Activated naive CD8-positive, alpha-beta T cell treated with anti-CD3 and anti-CD28 coated beads for 36 hours (primary cell): ENCODE measurements around the gene OR6F1. TPM values are rescaled to one million over a fixed set of nuclear protein-coding genes. Genes with fewer than 3 reads are reported as not detected.
"Not testable (repeated sequence)": the region's sequence is repeated elsewhere in the genome, so short reads cannot be mapped to it uniquely, and the experiment has no call there.

Experiments
- DNase-seq: peaks from one replicate; pipeline ENCODE4 v3.0.0; 2021
- H3K27ac Mint-ChIP-seq: one replicate; pipeline ENCODE4 v1.8.0; 2022; ENCODE audit warnings: mild to moderate bottlenecking, moderate library complexity, mixed read lengths
- H3K27me3 Mint-ChIP-seq: one replicate; pipeline ENCODE4 v1.8.0; 2022; ENCODE audit warnings: mild to moderate bottlenecking, mixed read lengths
- H3K36me3 Mint-ChIP-seq: one replicate; pipeline ENCODE4 v1.8.0; 2021; ENCODE audit warnings: mild to moderate bottlenecking, mixed read lengths
- H3K4me1 Mint-ChIP-seq: one replicate; pipeline ENCODE4 v1.8.0; 2021; ENCODE audit warnings: mixed read lengths
- H3K4me3 Mint-ChIP-seq: one replicate; pipeline ENCODE4 v1.8.0; 2022; ENCODE audit warnings: mild to moderate bottlenecking, moderate library complexity, mixed read lengths
- H3K9me3 Mint-ChIP-seq: one replicate; pipeline ENCODE4 v1.8.0; 2022; ENCODE audit warnings: mixed read lengths
- total RNA-seq, 2 experiments: library from RNA; stranded (reverse); gene quantifications; one replicate each; pipeline ENCODE4 v1.2.3, GENCODE V29; 2021

The OR6F1 gene
- total RNA-seq: not detected

DNA sequence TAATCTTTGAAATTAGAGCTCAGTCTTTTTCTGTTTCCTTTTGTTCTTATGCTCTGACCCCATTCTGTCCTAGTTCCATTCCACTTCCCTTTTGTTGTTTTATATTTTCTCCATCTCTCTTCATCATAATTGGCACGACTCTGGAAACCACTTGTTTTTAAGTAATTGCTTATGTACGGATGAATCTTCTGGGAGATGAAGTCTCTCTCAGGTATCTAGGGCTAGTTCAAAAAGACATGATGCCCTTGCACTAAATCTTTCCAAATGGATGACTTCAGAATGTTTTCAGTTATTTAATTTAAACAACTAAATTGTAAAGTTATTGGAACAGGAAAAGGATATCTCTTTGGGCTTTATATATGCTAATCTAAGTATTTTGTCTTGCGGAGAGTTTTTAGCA, at the start of gene OR6F1:
OR6F1 (minus strand) TSS at position 101 of the 400 bp plus-strand sequence. CDS start 3,891 bp downstream, outside the sequence.
- Mint-ChIP-seq H3K27me3 (no peaks in the 10 kb centered on the region), H3K4me3 (no peak within 1 kb of the TSS), H3K27ac (no peak within 1 kb of the TSS), H3K9me3 (peaks cover 3% of the 10 kb centered on the region), H3K36me3 (no peaks in the 10 kb centered on the region), H3K4me1 (no peaks in the 10 kb centered on the region)
- DNase-seq: no peak

- no peak for DNase-seq
- H3K4me1 Mint-ChIP-seq: no peaks in the 10 kb centered on the region
- no peaks in the 10 kb centered on the region for H3K9me3 Mint-ChIP-seq
- H3K27ac Mint-ChIP-seq: no peak within 1 kb of the TSS
- no peak within 1 kb of the TSS for H3K4me3 Mint-ChIP-seq
- H3K36me3 Mint-ChIP-seq: no peaks in the 10 kb centered on the region
- H3K27me3 Mint-ChIP-seq: peaks cover 6% of the 10 kb centered on the region
Observed at GRCh38 chr1:247760456-247760855, 44.0 kb upstream of the OR6F1 start, which contains the start of gene OR1C1. OR1C1 (minus strand) TSS chr1:247760556; CDS start chr1:247758406, 2,150 bp downstream.

GRCh38 chr1:247754311-247754710, 37.9 kb upstream of the OR6F1 start:
- H3K27ac Mint-ChIP-seq, H3K4me1 Mint-ChIP-seq, DNase-seq, H3K27me3 Mint-ChIP-seq, H3K9me3 Mint-ChIP-seq, H3K4me3 Mint-ChIP-seq, H3K36me3 Mint-ChIP-seq: not testable (repeated sequence)

- Mint-ChIP-seq H3K27me3 (peaks cover 4% of the 10 kb centered on the region), H3K9me3 (peaks cover 7% of the 10 kb centered on the region), H3K36me3 (no peaks in the 10 kb centered on the region), H3K4me1 (no peaks in the 10 kb centered on the region), H3K4me3 (no peak overlapping the region), H3K27ac (no peak overlapping the region)
- DNase-seq: no peak
Observed at GRCh38 chr1:247749870-247750269, 33.4 kb upstream of the OR6F1 start.

DNA sequence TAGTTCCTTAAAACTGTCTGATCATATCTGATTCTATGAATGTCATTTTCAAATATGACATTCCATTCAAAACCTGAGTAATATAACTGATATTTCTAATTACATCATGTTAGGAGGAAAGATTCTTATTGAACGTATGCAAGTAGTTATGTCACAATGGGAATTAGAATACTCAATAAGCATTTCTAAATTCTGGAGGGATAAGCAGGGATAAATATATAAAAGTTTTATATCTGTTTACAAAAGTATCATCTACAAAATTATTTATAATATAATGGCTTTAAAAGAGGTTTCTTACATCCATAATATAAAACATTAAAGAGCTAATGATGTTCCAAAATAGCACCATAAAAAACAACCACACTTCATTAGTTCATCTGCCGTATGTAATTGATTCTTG, 31.6 kb upstream of the OR6F1 start, which contains the start of gene OR14A2:
OR14A2 (minus strand) TSS at position 101 of the 400 bp plus-strand sequence.
- Mint-ChIP-seq H3K27me3 (peaks cover 15% of the 10 kb centered on the region), H3K9me3 (peaks cover 7% of the 10 kb centered on the region), H3K4me3 (no peak within 1 kb of the TSS), H3K27ac (no peak within 1 kb of the TSS), H3K36me3 (no peaks in the 10 kb centered on the region), H3K4me1 (no peaks in the 10 kb centered on the region)
- DNase-seq: no peak

DNA sequence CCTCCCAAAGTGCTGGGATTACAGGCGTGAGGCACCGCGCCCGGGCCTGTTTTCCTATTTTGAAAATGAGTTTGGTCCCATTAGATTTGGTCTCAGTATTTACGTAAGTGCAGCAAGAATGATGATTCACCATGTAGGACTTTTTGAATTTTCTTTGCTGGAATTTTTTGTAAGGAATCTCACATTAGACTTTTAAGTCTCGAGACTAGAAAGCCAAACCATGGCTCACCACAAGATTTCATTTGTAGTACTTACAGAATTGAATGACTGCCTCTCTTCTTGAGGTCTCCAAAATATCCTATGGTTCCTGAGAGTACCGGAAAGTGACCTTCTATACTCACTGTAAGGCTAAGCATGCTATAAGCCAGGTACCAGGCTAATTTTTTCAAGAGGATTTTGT, 31.2 kb upstream of the OR6F1 start:
- Mint-ChIP-seq H3K4me1 (no peaks in the 10 kb centered on the region), H3K27ac (no peak overlapping the region), H3K36me3 (no peaks in the 10 kb centered on the region), H3K27me3 (peaks cover 16% of the 10 kb centered on the region), H3K4me3 (no peak overlapping the region), H3K9me3 (peaks cover 7% of the 10 kb centered on the region)
- DNase-seq: no peak

DNA sequence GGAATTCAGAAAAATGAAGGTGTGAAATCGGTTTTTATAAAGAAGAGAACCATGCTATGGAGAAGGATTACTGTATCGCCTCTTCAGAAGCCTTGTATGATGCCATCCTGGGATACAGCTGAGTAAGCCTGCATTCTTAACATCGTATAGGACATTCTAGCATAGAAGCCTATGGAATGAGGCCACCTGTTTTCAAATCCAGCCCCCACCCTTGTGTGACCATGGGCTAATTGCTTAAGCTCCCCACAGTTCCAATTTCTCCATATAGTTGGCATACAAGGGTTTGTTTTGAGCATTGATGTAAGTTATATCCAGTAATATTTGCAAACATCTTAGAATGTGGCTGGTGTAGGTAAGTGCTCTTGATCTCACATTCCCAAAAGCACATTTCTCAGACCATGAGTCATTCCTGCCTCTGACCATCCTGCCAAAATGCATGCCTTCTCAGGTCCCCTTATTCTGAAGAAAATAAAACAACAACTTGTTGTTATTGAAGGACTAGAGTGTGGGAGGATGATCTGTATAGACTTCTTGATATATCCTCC, 30.0 kb upstream of the OR6F1 start:
- Mint-ChIP-seq H3K36me3 (no peaks in the 10 kb centered on the region), H3K9me3 (peaks cover 7% of the 10 kb centered on the region), H3K4me1 (no peaks in the 10 kb centered on the region), H3K27me3 (peaks cover 16% of the 10 kb centered on the region), H3K4me3 (no peak overlapping the region), H3K27ac (no peak overlapping the region)
- DNase-seq: no peak

- not testable (repeated sequence) for H3K4me3 Mint-ChIP-seq, H3K36me3 Mint-ChIP-seq, H3K9me3 Mint-ChIP-seq, DNase-seq, H3K4me1 Mint-ChIP-seq, H3K27ac Mint-ChIP-seq
- H3K27me3 Mint-ChIP-seq: peaks cover 16% of the 10 kb centered on the region
Observed at GRCh38 chr1:247742215-247742760, 25.8 kb upstream of the OR6F1 start.

DNA sequence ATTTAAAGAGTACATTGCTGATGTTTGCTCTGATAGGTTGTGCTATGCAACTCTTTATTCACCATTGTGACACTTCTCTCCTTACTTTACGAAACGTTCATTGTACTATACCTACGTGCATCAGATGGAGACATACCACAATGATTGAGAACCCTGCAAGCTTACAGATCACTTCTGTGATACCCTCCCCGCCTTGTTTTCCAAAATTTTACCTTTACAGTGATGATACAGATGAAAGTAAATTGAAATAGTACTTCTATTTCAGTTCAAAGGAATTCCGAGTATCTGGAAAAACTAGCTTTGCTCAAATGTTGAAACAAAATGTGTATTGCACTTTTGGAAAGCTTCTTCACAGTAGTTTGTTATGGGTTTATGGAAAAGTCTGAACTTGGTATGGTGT, 25.3 kb upstream of the OR6F1 start:
- Mint-ChIP-seq H3K4me3 (no peak overlapping the region), H3K36me3 (no peaks in the 10 kb centered on the region), H3K27me3 (peaks cover 16% of the 10 kb centered on the region), H3K4me1 (no peaks in the 10 kb centered on the region), H3K27ac (no peak overlapping the region), H3K9me3 (no peaks in the 10 kb centered on the region)
- DNase-seq: no peak

DNA sequence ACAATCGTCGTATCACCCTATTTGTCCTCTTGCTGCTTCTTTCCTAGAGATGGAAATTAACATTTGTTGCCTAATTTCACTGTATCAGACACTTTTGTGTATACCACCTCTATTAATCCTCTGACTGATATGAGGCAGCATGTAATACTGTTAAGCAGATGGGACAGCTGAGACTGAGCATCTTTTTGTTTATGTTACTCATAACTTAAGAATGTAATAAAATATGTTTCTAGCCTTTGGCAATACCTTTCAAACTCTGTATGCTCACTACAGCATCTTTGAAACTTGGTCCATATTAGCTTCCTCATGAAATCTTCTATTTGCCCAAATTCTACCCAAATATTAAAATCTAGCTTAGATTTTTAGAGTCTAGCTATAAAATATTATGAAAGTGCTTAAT, 24.3 kb upstream of the OR6F1 start:
- H3K27ac Mint-ChIP-seq: no peak overlapping the region
- no peaks in the 10 kb centered on the region for H3K36me3 Mint-ChIP-seq
- H3K4me3 Mint-ChIP-seq: no peak overlapping the region
- peaks cover 12% of the 10 kb centered on the region for H3K27me3 Mint-ChIP-seq
- no peaks in the 10 kb centered on the region for H3K4me1 Mint-ChIP-seq
- H3K9me3 Mint-ChIP-seq: no peaks in the 10 kb centered on the region
- no peak for DNase-seq

GRCh38 chr1:247738315-247738714, 21.9 kb upstream of the OR6F1 start, which contains the start of gene OR14K1:
OR14K1 (plus strand) TSS chr1:247738615; CDS start chr1:247738615, 0 bp downstream.
- H3K36me3 Mint-ChIP-seq: no peaks in the 10 kb centered on the region
- H3K4me3 Mint-ChIP-seq: no peak within 1 kb of the TSS
- no peak within 1 kb of the TSS for H3K27ac Mint-ChIP-seq
- H3K9me3 Mint-ChIP-seq: no peaks in the 10 kb centered on the region
- H3K4me1 Mint-ChIP-seq: no peaks in the 10 kb centered on the region
- no peak for DNase-seq
- H3K27me3 Mint-ChIP-seq: peaks cover 8% of the 10 kb centered on the region

DNA sequence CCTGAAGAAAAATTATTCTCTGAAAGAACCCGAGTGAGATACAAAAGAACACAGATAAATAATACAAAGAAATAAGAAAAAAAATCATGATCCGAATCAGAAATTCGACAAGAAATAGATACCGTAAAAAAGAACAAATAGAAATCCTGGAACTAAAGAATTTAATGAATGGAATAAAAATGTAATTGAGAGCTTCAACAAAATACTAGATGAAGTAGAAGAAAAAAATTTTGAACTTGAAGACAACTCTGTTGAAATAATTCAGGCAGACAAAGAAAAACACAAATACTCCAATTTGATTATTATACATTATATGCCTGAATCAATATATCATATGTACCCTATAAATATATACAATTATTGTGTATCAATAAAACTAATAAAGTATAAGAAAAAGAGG, 4.8 kb upstream of the OR6F1 start:
- Mint-ChIP-seq H3K36me3 (no peaks in the 10 kb centered on the region), H3K4me1 (no peaks in the 10 kb centered on the region)

GRCh38 chr1:247713753-247714152, 2.7 kb downstream of the OR6F1 start:
- H3K27ac Mint-ChIP-seq: no peak overlapping the region
- no peaks in the 10 kb centered on the region for H3K9me3 Mint-ChIP-seq
- no peak overlapping the region for H3K4me3 Mint-ChIP-seq
- DNase-seq: no peak
- no peaks in the 10 kb centered on the region for H3K27me3 Mint-ChIP-seq
- H3K4me1 Mint-ChIP-seq: no peaks in the 10 kb centered on the region
- H3K36me3 Mint-ChIP-seq: no peaks in the 10 kb centered on the region

More for the DNA sequence above, 4.8 kb upstream of the OR6F1 start:
- Mint-ChIP-seq H3K4me3 (no peak overlapping the region), H3K27me3 (peaks cover 4% of the 10 kb centered on the region), H3K27ac (no peak overlapping the region), H3K9me3 (peaks cover 5% of the 10 kb centered on the region)
- DNase-seq: no peak

DNA sequence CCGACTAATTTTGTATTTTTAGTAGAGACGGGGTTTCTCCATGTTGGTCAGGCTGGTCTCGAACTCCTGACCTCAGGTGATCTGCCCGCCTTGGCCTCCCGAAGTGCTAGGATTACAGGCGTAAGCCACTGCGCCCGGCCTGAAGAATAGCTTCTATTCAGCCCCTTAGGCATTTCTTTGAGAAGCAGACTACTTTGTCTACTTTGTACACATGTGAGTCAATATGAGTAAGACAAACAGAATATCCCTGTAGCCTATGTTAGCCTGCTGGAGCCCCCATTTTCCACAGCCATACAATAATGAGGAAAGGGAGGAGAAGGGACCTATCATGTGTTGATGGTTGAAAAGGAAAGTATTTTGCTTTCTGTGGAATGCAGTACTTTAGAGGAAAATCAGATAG, 5.8 kb downstream of the OR6F1 start:
- not testable (repeated sequence) for H3K36me3 Mint-ChIP-seq, DNase-seq, H3K27me3 Mint-ChIP-seq, H3K4me3 Mint-ChIP-seq, H3K9me3 Mint-ChIP-seq, H3K27ac Mint-ChIP-seq, H3K4me1 Mint-ChIP-seq

GRCh38 chr1:247701338-247701737, 15.1 kb downstream of the OR6F1 start:
- no peaks in the 10 kb centered on the region for H3K27me3 Mint-ChIP-seq
- no peak overlapping the region for H3K27ac Mint-ChIP-seq
- peaks cover 1% of the 10 kb centered on the region for H3K9me3 Mint-ChIP-seq
- H3K4me3 Mint-ChIP-seq: no peak overlapping the region
- H3K36me3 Mint-ChIP-seq: no peaks in the 10 kb centered on the region
- no peaks in the 10 kb centered on the region for H3K4me1 Mint-ChIP-seq
- no peak for DNase-seq

DNA sequence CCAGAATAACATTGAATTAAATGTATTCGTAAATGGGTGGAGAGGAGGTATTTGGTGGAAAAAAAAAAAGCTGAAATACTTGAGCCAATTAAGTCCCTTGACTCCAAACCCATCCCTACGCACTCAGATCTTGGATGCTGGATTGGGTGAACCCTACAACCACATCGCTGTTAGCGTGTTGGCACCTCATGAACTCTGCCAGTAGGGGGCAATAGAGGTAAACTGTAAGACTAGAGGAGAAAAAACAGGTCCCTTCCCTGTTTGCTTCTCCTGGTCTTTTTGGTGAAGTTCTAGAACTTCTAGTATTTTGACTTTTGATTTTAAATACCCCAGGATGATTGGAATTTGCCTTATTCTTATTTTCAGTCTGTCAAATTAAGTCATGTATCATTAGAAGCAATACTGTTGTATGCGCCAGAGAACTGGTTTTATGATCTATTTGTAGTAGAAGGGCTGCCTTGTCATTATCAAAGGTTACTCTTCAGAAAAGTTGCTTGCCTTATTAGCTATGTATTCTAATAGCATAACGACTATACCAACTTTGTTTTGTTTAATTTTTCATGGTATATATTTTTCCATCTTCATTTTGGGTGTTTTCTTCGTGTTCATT, 35.1 kb downstream of the OR6F1 start:
- H3K9me3 Mint-ChIP-seq: no peaks in the 10 kb centered on the region
- peaks cover 7% of the 10 kb centered on the region for H3K27me3 Mint-ChIP-seq
- H3K27ac Mint-ChIP-seq: no peak overlapping the region
- H3K36me3 Mint-ChIP-seq: no peaks in the 10 kb centered on the region
- no peak overlapping the region for H3K4me3 Mint-ChIP-seq
- H3K4me1 Mint-ChIP-seq: no peaks in the 10 kb centered on the region
- peak; percentile 4 for DNase-seq
